HG03097 (cell line): ENCODE data around the gene PRKAG3.
"Not testable (repeated sequence)": the region's sequence is repeated elsewhere in the genome, so short reads cannot be mapped to it uniquely, and the experiment has no call there.

Experiments used
- ATAC-seq: cut with Tn5 transposase; IDR thresholded peaks from one replicate; pipeline ENCODE4 v1.9.1; 2021; ENCODE audit not compliant: unreplicated experiment, low FRiP score

The PRKAG3 gene

DNA sequence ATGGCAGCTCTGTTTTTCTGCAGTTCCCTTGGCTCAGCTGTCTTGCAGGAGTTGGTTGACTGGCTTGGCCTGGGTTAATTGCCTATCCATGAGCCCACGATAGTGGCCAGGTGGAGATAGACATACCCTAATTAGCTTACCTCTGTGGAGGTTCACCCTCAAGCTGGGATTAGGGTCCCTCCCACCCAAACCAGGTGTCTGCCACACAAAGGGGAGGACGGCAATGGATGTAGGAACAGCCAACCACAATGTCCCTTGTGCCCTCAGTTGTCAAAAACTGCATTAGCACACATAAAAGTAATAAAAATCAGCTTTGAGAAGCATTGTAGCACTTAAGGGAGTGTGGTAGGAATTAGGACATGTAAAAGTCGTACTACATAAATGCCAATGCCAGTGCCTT is 45.5 kb downstream of the PRKAG3 start:
- no peak for ATAC-seq

DNA sequence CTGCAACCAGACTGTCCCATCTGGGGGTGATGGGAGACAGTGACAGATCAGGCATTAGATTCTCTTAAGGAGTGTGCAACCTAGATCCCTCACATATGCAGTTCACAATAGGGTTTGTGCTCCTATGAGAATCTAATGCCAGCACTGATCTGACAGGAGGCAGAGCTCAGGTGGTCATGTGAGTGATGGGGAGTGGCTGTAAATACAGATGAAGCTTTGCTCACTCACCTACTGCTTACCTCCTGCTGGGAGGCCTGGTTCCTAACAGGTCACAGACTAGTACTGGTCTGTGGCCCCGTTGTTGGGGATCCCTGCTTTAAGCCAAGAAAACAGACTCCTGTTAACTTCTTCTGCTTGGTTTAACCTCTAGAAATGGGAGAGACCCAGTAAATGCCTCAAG is 46.5 kb downstream of the PRKAG3 start:
- ATAC-seq: no peak

DNA sequence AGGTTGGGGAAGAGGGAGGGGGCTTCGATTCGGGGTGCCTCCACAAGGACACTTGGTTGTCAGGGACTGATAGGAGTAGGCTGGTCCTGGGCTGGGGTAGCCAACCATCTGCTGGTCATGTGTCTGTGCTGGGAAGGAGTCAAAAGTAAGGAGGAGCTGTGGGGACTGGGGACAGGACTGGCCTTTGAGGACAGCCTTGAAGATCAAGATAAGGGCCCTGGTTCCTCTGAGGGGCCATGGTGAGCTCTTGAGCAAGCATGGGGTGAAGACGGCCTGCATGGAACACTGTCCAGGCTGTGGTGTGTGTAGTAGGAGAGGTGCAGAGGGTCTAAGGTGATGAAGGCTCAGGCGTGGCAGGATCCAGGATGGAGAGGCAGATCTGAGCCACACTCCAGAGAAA is 47.9 kb downstream of the PRKAG3 start:
- no peak for ATAC-seq

DNA sequence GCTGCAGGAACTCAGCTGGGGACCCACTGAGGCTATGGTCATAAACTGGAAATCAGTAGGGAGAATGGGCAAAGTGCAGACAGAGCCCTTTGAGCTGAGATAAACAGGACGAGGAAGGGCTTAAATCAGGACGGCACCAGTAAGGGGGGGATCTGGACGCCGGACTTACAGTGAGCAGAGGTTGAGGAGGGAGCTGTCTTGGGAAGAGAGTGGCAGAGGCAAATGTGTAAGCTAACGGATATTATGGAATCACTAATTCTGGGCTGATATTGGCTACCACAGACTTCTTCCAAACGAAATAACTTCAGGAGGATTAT is 49.1 kb downstream of the PRKAG3 start:
- no peak for ATAC-seq

DNA sequence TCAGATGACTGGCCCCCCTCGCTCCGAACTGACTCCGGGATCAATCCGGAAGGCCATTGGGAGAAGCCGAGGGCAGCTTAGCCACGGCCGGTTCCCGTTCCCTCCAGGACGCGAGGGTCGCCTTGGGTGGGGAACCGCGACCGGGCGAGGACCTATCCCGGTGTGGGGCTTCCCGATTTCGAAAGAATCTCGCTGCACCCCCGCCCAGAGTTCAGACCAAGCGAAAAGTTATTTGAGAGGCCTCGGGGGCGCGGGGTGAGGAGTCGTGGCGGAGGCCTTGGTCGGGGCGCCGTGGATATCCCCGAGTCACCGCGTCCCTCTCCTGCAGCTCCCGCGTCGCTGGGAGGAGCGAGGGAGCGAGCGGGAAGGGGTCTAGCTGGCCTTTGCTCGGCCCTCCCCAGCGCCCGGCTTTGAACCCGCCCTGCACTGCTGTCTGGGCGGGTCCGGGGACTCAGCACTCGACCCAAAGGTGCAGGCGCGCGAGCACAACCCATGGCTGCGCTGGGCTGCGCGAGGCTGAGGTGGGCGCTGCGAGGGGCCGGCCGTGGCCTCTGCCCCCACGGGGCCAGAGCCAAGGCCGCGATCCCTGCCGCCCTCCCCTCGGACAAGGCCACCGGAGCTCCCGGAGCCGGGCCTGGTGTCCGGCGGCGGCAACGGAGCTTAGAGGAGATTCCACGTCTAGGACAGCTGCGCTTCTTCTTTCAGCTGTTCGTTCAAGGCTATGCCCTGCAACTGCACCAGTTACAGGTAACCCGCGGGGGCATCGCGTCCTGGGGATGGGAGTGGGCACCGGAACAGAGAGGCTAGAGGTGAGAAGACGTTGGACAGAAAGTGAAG is 49.7 kb downstream of the PRKAG3 start, which contains the start of gene CYP27A1:
Gene CYP27A1 (plus strand): TSS at position 457 of the 837 bp plus-strand sequence. CDS start 36 bp downstream, at position 493.
- ATAC-seq: no peak

DNA sequence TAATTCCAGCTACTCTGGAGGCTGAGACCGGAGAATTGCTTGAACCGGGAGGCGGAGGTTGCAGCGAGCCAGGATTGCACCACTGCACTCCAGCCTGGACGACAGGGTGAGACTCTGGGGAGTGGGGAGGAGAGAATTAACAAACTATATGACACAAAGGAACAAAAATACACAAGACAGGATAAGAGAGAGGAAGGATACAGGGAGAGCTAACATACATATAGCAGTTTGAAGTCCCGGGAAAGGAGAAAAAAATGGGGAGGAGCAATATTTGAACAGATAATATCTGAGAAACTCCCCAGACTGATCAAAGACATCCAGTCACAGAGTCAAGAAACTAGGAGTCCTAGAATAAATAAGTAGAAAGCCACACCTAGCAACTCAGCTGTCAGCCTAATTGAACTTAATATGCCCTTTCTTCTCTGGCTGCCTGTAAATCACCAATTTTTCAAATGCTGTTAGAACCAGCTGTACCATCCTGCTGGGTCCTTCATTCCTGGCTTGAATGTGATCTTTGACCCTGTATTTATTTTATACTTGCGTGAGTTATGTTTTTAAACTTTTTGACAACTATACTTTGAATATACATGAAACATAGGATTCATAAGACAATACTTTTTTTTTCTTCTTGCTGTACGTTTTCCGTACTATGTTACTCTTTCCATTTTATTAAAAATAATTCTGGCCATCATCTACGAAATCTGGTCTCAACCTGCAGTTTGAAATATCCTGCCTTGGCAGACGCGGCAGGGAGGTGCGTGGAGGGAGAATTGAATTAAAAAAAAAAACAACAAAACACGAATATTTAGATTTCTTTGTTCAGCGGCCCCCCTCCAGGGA is 50.5 kb downstream of the PRKAG3 start:
- no peak for ATAC-seq

DNA sequence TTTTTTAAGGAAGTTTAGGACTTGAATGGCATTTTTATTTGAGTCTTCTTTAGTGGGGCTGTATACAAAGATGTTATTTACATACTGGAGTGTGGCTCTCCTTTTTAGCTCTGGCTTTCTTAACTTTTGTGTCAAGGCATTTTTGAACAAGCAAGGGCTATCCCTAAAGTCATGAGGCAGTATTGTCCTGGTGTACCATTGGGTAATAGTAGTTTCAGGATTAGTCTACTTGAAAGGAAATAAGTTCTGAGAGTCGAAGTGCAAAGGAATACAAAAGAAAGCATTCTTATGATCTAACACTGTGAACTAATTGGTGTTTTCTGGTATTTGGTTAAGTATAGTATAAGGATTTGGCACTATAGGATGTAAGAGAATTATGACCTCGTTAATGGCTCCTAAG is 51.6 kb downstream of the PRKAG3 start:
- no peak for ATAC-seq

DNA sequence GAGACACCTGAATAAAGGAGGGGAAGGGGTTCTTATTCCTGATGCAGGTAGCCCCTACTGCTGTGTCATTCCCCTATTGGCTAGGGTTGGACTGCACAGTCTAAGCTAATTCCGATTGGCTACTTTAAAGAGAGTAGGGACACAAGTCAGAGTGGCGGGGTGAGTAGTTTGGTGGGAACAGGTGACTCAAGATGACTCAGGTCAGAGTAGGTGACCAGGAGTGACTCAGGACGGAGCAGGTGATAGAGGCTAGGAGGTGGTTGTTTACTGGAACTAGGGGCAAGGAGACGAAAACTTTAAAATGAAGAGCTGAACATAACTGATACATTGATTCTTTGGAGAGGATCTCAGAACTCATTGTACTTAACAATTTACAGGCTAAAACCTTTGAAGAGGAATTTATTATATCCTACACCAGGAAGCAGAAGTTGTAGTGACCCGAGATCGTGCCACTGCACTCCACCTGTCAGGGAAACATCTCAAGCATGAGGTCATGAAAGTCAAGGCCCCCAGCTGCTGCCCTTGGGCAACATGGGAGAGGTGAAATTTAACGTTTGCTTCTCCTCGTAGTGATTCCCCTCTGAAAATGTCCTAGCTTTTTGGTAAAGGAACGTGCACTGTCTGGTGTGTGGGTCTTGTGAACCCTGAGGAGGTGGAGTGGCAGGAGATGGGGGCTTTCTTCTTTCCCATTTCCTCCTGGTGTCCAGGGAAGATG is 54.2 kb downstream of the PRKAG3 start:
- no peak for ATAC-seq

DNA sequence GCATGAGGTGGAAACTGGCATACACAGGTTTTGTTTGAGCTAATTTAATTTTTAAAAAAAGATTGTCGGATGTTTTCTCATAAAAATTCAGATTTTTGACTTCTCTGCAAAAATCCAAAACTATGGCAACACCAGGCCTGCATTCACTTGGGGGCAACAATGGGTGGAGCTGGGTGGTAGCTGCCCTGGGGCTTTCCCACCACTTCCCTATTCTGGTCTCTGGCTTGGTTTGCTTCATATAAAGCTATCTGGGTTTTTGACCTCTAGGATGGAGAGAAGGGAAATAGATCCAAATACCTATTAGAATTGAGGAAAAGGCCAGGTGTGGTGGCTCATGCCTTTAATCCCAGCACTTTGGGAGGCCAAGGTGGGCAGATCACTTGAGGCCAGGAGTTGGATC is 55.1 kb downstream of the PRKAG3 start:
- no peak for ATAC-seq

DNA sequence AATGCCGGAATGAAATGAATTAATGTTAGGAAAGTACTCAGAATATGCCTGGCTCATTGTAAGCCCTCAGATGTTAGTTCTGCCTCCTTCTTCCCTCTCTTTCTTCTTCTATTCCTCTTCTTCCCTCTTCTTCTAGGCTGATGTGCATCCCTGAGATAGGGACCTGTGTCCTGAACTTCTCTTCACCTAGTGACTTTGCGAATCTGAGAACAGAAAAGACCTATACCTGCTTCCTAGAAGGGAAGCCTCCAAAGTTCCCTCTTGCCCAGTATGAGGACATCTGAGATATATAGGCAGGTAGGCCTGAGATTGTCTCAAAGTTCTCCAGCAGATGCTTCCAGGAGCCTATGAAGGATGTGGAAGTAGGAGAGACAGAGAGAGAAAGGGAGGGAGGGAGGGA is 57.7 kb downstream of the PRKAG3 start:
- no peak for ATAC-seq

DNA sequence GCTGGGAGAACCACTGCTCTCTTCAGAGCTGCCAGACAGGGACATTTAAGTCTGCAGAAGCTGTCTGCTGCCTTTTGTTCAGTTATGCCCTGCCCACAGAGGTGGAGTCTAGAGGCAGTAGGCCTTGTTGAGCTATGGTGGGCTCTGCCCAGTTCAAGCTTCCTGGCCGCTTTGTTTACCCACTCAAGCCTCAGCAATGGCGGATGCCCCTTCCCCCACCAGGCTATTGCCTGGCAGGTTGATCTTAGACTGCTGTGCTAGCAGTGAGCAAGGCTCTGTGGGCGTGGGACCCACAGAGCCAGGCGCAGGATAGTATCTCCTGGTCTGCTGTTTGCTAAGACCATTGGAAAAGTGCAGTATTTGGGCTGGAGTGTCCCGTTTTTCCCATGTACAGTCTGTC is 58.8 kb downstream of the PRKAG3 start:
- not testable (repeated sequence) for ATAC-seq
